B cell (primary cell): ENCODE results near the gene HS6ST2. TPM values are rescaled to one million over a fixed set of nuclear protein-coding genes. Genes with fewer than 3 reads are reported as not detected.

ENCODE experiments used
- ATAC-seq: fragments of 200-7000 bp; cut with Tn5 transposase; one replicate; pipeline ENCODE4 v1.10.0; 2021; ENCODE audit warnings: low read depth, mild to moderate bottlenecking, moderate number of reproducible peaks, moderate library complexity
- CTCF ChIA-PET: fragments of 350-600 bp; sonication (Branson Sonifier 250); formaldehyde crosslinking; loops from one replicate; lab custom pipeline; 2021; ENCODE audit warnings: antibody characterized with exemption, inconsistent platforms; lab: Charles Lee
- POLR2A ChIA-PET: fragments of 350-600 bp; sonication (Branson Sonifier 250); formaldehyde crosslinking; loops from one replicate; lab custom pipeline; 2021; ENCODE audit warnings: antibody characterized with exemption; lab: Charles Lee
- DNase-seq: peaks from one replicate; pipeline ENCODE4 v3.0.0; 2013
- H2AFZ ChIP-seq: 2 replicates; pipeline ENCODE4 v1.6.1; 2012; ENCODE audit warnings: mild to moderate bottlenecking, low read depth, low read length; ENCODE audit not compliant: insufficient read depth, poor library complexity, severe bottlenecking
- H3K27ac ChIP-seq, 2 donors: 1 replicate in 1 of 2; 2 replicates in 1 of 2; pipeline ENCODE4 v1.5.1; 2012 to 2013; ENCODE audit warnings: low read length in 2 of 2, mild to moderate bottlenecking in 2 of 2, moderate library complexity in 1 of 2
- H3K27me3 ChIP-seq, 4 experiments: fragments of 200-600 bp in 1 of 4; sonication (generic) in 1 of 4; replicated peaks in 1 of 4; 1 replicate in 2 of 4; 2 replicates in 2 of 4; pipeline versions ENCODE4 v1.6.1 to v1.7.0; 2013 to 2016; ENCODE audit warnings: low read length in 3 of 4, mild to moderate bottlenecking in 2 of 4, mixed read lengths in 1 of 4, moderate library complexity in 1 of 4; ENCODE audit not compliant: insufficient read depth in 4 of 4, control insufficient read depth in 3 of 4; ENCODE audit errors: control extremely low read depth in 1 of 4
- H3K36me3 ChIP-seq, 2 experiments: replicated peaks in 1 of 2; 1 replicate in 1 of 2; 2 replicates in 1 of 2; pipeline versions ENCODE4 v1.6.1 to v1.7.1; 2013; ENCODE audit warnings: low read length in 1 of 2; ENCODE audit not compliant: insufficient read depth in 2 of 2, control insufficient read depth in 1 of 2; ENCODE audit errors: control extremely low read depth in 1 of 2, extremely low read depth in 1 of 2
- H3K4me1 ChIP-seq, 2 donors: fragments of 200-600 bp in 1 of 2; sonication (generic) in 1 of 2; 1 replicate in 1 of 2; 2 replicates in 1 of 2; pipeline versions ENCODE4 v1.5.1 to v1.6.1; 2013 to 2017; ENCODE audit warnings: low read length in 2 of 2; ENCODE audit not compliant: control insufficient read depth in 2 of 2, insufficient read depth in 2 of 2
- H3K4me2 ChIP-seq: replicated peaks from 2 replicates; pipeline ENCODE3; 2012; ENCODE audit warnings: mild to moderate bottlenecking, low read depth, low read length; ENCODE audit not compliant: poor library complexity, severe bottlenecking
- H3K4me3 ChIP-seq, 5 experiments: fragments of 200-600 bp in 1 of 5; sonication (generic) in 1 of 5; 1 replicate in 3 of 5; 2 replicates in 2 of 5; pipeline versions ENCODE4 v1.5.1 to v1.7.0; 2011 to 2016; ENCODE audit warnings: low read length in 4 of 5, mild to moderate bottlenecking in 4 of 5, low read depth in 2 of 5, control low read depth in 1 of 5, moderate library complexity in 1 of 5; ENCODE audit not compliant: insufficient read depth in 1 of 5; ENCODE audit errors: control extremely low read depth in 1 of 5, extremely low read depth in 1 of 5
- H3K79me2 ChIP-seq: fragments of 200-600 bp; sonication (generic); one replicate; pipeline ENCODE4 v1.6.0; 2016; ENCODE audit warnings: low read length; ENCODE audit not compliant: control insufficient read depth, insufficient read depth
- H3K9ac ChIP-seq: fragments of 200-600 bp; sonication (generic); 2 replicates; pipeline ENCODE4 v1.6.1; 2017; ENCODE audit warnings: mild to moderate bottlenecking, low read length, moderate library complexity
- H3K9me3 ChIP-seq, 3 donors: one replicate each; pipeline versions ENCODE4 v1.6.1 to v1.7.1; 2013; ENCODE audit warnings: low read length in 2 of 3; ENCODE audit not compliant: control insufficient read depth in 2 of 3, insufficient read depth in 1 of 3; ENCODE audit errors: control extremely low read depth in 1 of 3
- H4K20me1 ChIP-seq: 2 replicates; pipeline ENCODE4 v1.6.0; 2012; ENCODE audit warnings: mild to moderate bottlenecking, low read length; ENCODE audit not compliant: insufficient read depth, control insufficient read depth, poor library complexity, severe bottlenecking
- H3K27ac Mint-ChIP-seq: one replicate; pipeline ENCODE4 v1.8.0; 2021; ENCODE audit warnings: mixed read lengths
- H3K27me3 Mint-ChIP-seq: one replicate; pipeline ENCODE4 v1.8.0; 2021; ENCODE audit warnings: mixed read lengths
- H3K4me1 Mint-ChIP-seq: one replicate; pipeline ENCODE4 v1.8.0; 2021; ENCODE audit warnings: mixed read lengths
- H3K4me3 Mint-ChIP-seq: one replicate; pipeline ENCODE4 v1.8.0; 2021; ENCODE audit warnings: mixed read lengths
- H3K9me3 Mint-ChIP-seq: one replicate; pipeline ENCODE4 v1.8.0; 2022; ENCODE audit warnings: mixed read lengths; ENCODE audit not compliant: insufficient read depth
- EZH2 ChIP-seq: IDR thresholded peaks from 2 replicates; pipeline ENCODE4 v1.6.1; 2012; ENCODE audit warnings: borderline replicate concordance, low read depth, mild to moderate bottlenecking, moderate library complexity, low read length; ENCODE audit not compliant: insufficient read depth, poor library complexity, severe bottlenecking
- WGBS: methylation state at CpG from one replicate; pipeline ENCODE4 v1.1.5; 2013; ENCODE audit warnings: missing lambda C conversion rate; ENCODE audit not compliant: insufficient coverage; 5-methylcytosine and 5-hydroxymethylcytosine counted together
- intact Hi-C: fragments of 100-400 bp; cut with micrococcal nuclease; formaldehyde crosslinking; loops from one replicate; pipeline ENCODE4 v1.10.0; 2022
- polyA plus RNA-seq: library from polyadenylated mRNA; depleted of rRNA; stranded (reverse); fragments of >200 nt; gene quantifications from 2 replicates; pipeline ENCODE4 v1.2.3, GENCODE V29; 2012
- total RNA-seq, 2 donors: library from RNA; stranded (reverse); fragments of 120-200 nt in 1 of 2; gene quantifications; 1 replicate in 1 of 2; 2 replicates in 1 of 2; pipeline versions ENCODE4 v1.2.3 to v1.2.4, GENCODE V29; 2013 to 2022
- TF ChIP-seq, protein P1 (sequence below): fragments of 200-600 bp; IDR thresholded peaks from one replicate; pipeline ENCODE4 v1.8.0; 2022; ENCODE audit warnings: antibody characterized with exemption, mild to moderate bottlenecking

The HS6ST2 gene
- total and polyA plus RNA-seq, 2 donors (not counting 1 experiment from before 2014, with no cell fraction given), result not detected

DNA sequence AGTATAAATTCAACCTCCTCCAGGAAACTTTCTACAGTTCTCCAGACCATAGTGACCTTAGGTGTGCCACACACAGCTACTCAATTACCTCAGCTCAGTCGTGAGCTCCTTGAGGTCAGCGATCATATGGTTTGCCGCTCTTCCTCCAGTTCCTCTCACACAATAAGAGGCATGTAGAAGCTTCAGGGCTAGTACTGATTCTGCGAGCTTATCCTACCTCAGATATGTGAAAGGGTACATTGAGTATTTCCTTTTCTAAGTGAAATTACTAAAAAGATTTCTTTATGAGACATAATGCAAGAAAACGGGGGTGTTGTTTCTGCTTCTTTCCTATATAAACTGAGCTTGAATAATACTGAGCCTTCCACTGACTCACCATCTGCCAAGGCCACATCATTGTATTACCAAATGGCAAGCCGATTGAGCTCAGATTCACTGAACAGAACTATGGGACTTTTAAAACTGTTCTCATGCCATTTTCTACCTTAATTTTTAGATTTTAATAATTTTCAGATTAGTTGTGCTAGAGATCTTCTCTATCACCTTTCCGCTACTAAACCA is 183.1 kb downstream of the HS6ST2 start:
- no peak overlapping the region for H3K4me2 ChIP-seq
- Mint-ChIP-seq H3K4me3 (no peak overlapping the region), H3K4me1 (peaks cover 2% of the 10 kb centered on the region), H3K27ac (no peak overlapping the region), H3K27me3 (no peaks in the 10 kb centered on the region), H3K9me3 (no peaks in the 10 kb centered on the region)
- WGBS, result no CpG with 5 or more reads among the region's 7 CpGs
- intact Hi-C loops, result no loop called here
- no peak overlapping the region for H2AFZ ChIP-seq
- H3K27ac ChIP-seq, result no peak overlapping the region
- no peak for TF ChIP-seq EZH2
- TF ChIP-seq, protein P1, sequence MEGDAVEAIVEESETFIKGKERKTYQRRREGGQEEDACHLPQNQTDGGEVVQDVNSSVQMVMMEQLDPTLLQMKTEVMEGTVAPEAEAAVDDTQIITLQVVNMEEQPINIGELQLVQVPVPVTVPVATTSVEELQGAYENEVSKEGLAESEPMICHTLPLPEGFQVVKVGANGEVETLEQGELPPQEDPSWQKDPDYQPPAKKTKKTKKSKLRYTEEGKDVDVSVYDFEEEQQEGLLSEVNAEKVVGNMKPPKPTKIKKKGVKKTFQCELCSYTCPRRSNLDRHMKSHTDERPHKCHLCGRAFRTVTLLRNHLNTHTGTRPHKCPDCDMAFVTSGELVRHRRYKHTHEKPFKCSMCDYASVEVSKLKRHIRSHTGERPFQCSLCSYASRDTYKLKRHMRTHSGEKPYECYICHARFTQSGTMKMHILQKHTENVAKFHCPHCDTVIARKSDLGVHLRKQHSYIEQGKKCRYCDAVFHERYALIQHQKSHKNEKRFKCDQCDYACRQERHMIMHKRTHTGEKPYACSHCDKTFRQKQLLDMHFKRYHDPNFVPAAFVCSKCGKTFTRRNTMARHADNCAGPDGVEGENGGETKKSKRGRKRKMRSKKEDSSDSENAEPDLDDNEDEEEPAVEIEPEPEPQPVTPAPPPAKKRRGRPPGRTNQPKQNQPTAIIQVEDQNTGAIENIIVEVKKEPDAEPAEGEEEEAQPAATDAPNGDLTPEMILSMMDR, result no peak
- H3K79me2 ChIP-seq, result no peaks in the 10 kb centered on the region
- no peak for DNase-seq
- H3K9ac ChIP-seq, result no peak overlapping the region
- POLR2A ChIA-PET, result no interaction called here
- ATAC-seq, result no peak
- no peaks in the 10 kb centered on the region for H3K9me3 ChIP-seq
- H4K20me1 ChIP-seq, result no peaks in the 10 kb centered on the region
- no peaks in the 10 kb centered on the region for H3K4me1 ChIP-seq
- H3K36me3 ChIP-seq, result no peaks in the 10 kb centered on the region
- H3K27me3 ChIP-seq, result no peaks in the 10 kb centered on the region
- CTCF ChIA-PET, result no interaction called here
- no peak overlapping the region for H3K4me3 ChIP-seq

- Mint-ChIP-seq H3K4me3 (no peak overlapping the region), H3K27ac (no peak overlapping the region), H3K27me3 (no peaks in the 10 kb centered on the region), H3K9me3 (no peaks in the 10 kb centered on the region), H3K4me1 (peaks cover 2% of the 10 kb centered on the region)
- Histone ChIP-seq H3K79me2 (no peaks in the 10 kb centered on the region), H4K20me1 (no peaks in the 10 kb centered on the region), H2AFZ (no peak overlapping the region), H3K9me3 (no peaks in the 10 kb centered on the region), H3K27ac (no peak overlapping the region), H3K27me3 (no peaks in the 10 kb centered on the region), H3K4me1 (no peaks in the 10 kb centered on the region), H3K4me3 (no peak overlapping the region), H3K4me2 (no peak overlapping the region), H3K9ac (no peak overlapping the region), H3K36me3 (no peaks in the 10 kb centered on the region)
- no peak for ATAC-seq
- POLR2A ChIA-PET, result no interaction called here
- DNase-seq, result no peak
- TF ChIP-seq, protein P1, result no peak
- TF ChIP-seq EZH2, result no peak
- CTCF ChIA-PET, result no interaction called here
- WGBS, result no CpG with 5 or more reads among the region's 5 CpGs
- intact Hi-C loops, result no loop called here
Measured at GRCh38 chrX:132774010-132774714, 184.3 kb downstream of the HS6ST2 start.
